Measurements from ENCODE around the gene TMEM61.

The TMEM61 gene

GRCh38 chr1:55040083-55040932 lies 59.9 kb downstream of the TMEM61 start:
- no peak for DNase-seq

GRCh38 chr1:55040933-55041494 lies 60.6 kb downstream of the TMEM61 start:
- no peak for DNase-seq

GRCh38 chr1:55041613-55042012 lies 61.2 kb downstream of the TMEM61 start:
- DNase-seq, result no peak

All from AML-193 (cell line).